Measurements from ENCODE around the gene SPON1.

The SPON1 gene

GRCh38 chr11:13949876-13950275, 12.6 kb upstream of the SPON1 start:
- Histone ChIP-seq H3K27me3 (ENCODE audit: control insufficient read depth in 3 of 3, insufficient read depth in 3 of 3, low read depth in 1 of 3, low read length in 3 of 3) (no peaks in the 10 kb centered on the region), H3K9ac (ENCODE audit: low read depth, low read length, poor library complexity) (no peak overlapping the region), H2AK5ac (ENCODE audit: low read depth, low read length) (no peak overlapping the region), H3K4me3 (ENCODE audit: low read length in 2 of 2) (no peak overlapping the region), H2AFZ (ENCODE audit: low read length) (no peak overlapping the region), H3K27ac (replicated peaks; ENCODE audit: low read length) (no peak overlapping the region), H4K91ac (ENCODE audit: low read depth, low read length, poor library complexity) (no peak overlapping the region), H3K14ac (ENCODE audit: low read length) (no peak overlapping the region), H2BK120ac (ENCODE audit: low read depth, low read length) (no peak overlapping the region), H4K8ac (ENCODE audit: low read depth, low read length) (no peak overlapping the region), H3K9me3 (replicated peaks in 1 of 2; ENCODE audit: control insufficient read depth in 2 of 2, insufficient read depth in 1 of 2, low read depth in 1 of 2, low read length in 2 of 2) (no peaks in the 10 kb centered on the region), H3K79me1 (ENCODE audit: low read depth, low read length) (no peaks in the 10 kb centered on the region), H3K4me2 (ENCODE audit: insufficient read depth, low read length, poor library complexity, severe bottlenecking) (no peak overlapping the region), H3K36me3 (replicated peaks in 1 of 2; ENCODE audit: control insufficient read depth in 2 of 2, insufficient read depth in 2 of 2, low read length in 2 of 2) (no peaks in the 10 kb centered on the region), H3K18ac (ENCODE audit: low read length) (no peak overlapping the region), H3K23ac (ENCODE audit: low read depth, low read length, poor library complexity) (no peak overlapping the region), H3K4ac (ENCODE audit: low read length) (no peak overlapping the region), H2BK5ac (ENCODE audit: low read length) (no peak overlapping the region), H2BK12ac (ENCODE audit: low read length) (no peak overlapping the region), H2BK15ac (ENCODE audit: low read length) (no peak overlapping the region), H3K4me1 (ENCODE audit: control insufficient read depth in 2 of 2, insufficient read depth in 1 of 2, low read depth in 1 of 2, low read length in 2 of 2) (peaks cover 0 to 5% of the 10 kb centered on the region in 2 donors)
- WGBS, 2 donors (ENCODE audit: extremely low coverage in 2 of 2, insufficient read length in 2 of 2, insufficient replicate concordance in 1 of 2), result no CpG with 5 or more reads among the region's 2 CpGs
- no peak for DNase-seq (ENCODE audit: low spot score)

- Histone ChIP-seq H2BK12ac (ENCODE audit: low read length) (no peak overlapping the region), H3K4me3 (ENCODE audit: low read length in 2 of 2) (no peak overlapping the region), H2AK5ac (ENCODE audit: low read depth, low read length) (no peak overlapping the region), H3K9me3 (replicated peaks in 1 of 2; ENCODE audit: control insufficient read depth in 2 of 2, insufficient read depth in 1 of 2, low read depth in 1 of 2, low read length in 2 of 2) (no peaks in the 10 kb centered on the region), H2BK5ac (ENCODE audit: low read length) (no peak overlapping the region), H3K23ac (ENCODE audit: low read depth, low read length, poor library complexity) (no peak overlapping the region), H3K27ac (replicated peaks; ENCODE audit: low read length) (no peak overlapping the region), H3K36me3 (replicated peaks in 1 of 2; ENCODE audit: control insufficient read depth in 2 of 2, insufficient read depth in 2 of 2, low read length in 2 of 2) (no peaks in the 10 kb centered on the region), H2BK120ac (ENCODE audit: low read depth, low read length) (no peak overlapping the region), H3K27me3 (ENCODE audit: control insufficient read depth in 3 of 3, insufficient read depth in 3 of 3, low read depth in 1 of 3, low read length in 3 of 3) (no peaks in the 10 kb centered on the region), H3K9ac (ENCODE audit: low read depth, low read length, poor library complexity) (no peak overlapping the region), H4K91ac (ENCODE audit: low read depth, low read length, poor library complexity) (no peak overlapping the region), H3K14ac (ENCODE audit: low read length) (no peak overlapping the region), H3K4me2 (ENCODE audit: insufficient read depth, low read length, poor library complexity, severe bottlenecking) (no peak overlapping the region), H3K4me1 (ENCODE audit: control insufficient read depth in 2 of 2, insufficient read depth in 1 of 2, low read depth in 1 of 2, low read length in 2 of 2) (peaks cover 0 to 5% of the 10 kb centered on the region in 2 donors), H4K8ac (ENCODE audit: low read depth, low read length) (no peak overlapping the region), H2BK15ac (ENCODE audit: low read length) (no peak overlapping the region), H2AFZ (ENCODE audit: low read length) (no peak overlapping the region), H3K4ac (ENCODE audit: low read length) (no peak overlapping the region), H3K18ac (ENCODE audit: low read length) (no peak overlapping the region), H3K79me1 (ENCODE audit: low read depth, low read length) (no peaks in the 10 kb centered on the region)
- no peak for DNase-seq (ENCODE audit: low spot score)
- no CpG with 5 or more reads among the region's 1 CpG for WGBS, 2 donors (ENCODE audit: extremely low coverage in 2 of 2, insufficient read length in 2 of 2, insufficient replicate concordance in 1 of 2)
Observed at GRCh38 chr11:13952221-13952620, 10.3 kb upstream of the SPON1 start.

- no peak for DNase-seq (ENCODE audit: low spot score)
- H2BK15ac ChIP-seq (ENCODE audit: low read length), result no peak overlapping the region
- no peak overlapping the region for H3K4me3 ChIP-seq (ENCODE audit: low read length in 2 of 2)
- no peak overlapping the region for H3K4me2 ChIP-seq (ENCODE audit: insufficient read depth, low read length, poor library complexity, severe bottlenecking)
- no peak overlapping the region for H3K9ac ChIP-seq (ENCODE audit: low read depth, low read length, poor library complexity)
- no peaks in the 10 kb centered on the region for H3K9me3 ChIP-seq (replicated peaks in 1 of 2; ENCODE audit: control insufficient read depth in 2 of 2, insufficient read depth in 1 of 2, low read depth in 1 of 2, low read length in 2 of 2)
- no peak overlapping the region for H3K4ac ChIP-seq (ENCODE audit: low read length)
- no peak overlapping the region for H3K18ac ChIP-seq (ENCODE audit: low read length)
- H2AK5ac ChIP-seq (ENCODE audit: low read depth, low read length), result no peak overlapping the region
- H3K79me1 ChIP-seq (ENCODE audit: low read depth, low read length), result no peaks in the 10 kb centered on the region
- H2BK12ac ChIP-seq (ENCODE audit: low read length), result no peak overlapping the region
- H2BK120ac ChIP-seq (ENCODE audit: low read depth, low read length), result no peak overlapping the region
- H3K27ac ChIP-seq (replicated peaks; ENCODE audit: low read length), result no peak overlapping the region
- H3K4me1 ChIP-seq (ENCODE audit: control insufficient read depth in 2 of 2, insufficient read depth in 1 of 2, low read depth in 1 of 2, low read length in 2 of 2), result peaks cover 0 to 1% of the 10 kb centered on the region in 2 donors
- no peak overlapping the region for H4K8ac ChIP-seq (ENCODE audit: low read depth, low read length)
- no peak overlapping the region for H2BK5ac ChIP-seq (ENCODE audit: low read length)
- no peak overlapping the region for H4K91ac ChIP-seq (ENCODE audit: low read depth, low read length, poor library complexity)
- H2AFZ ChIP-seq (ENCODE audit: low read length), result no peak overlapping the region
- H3K27me3 ChIP-seq (ENCODE audit: control insufficient read depth in 3 of 3, insufficient read depth in 3 of 3, low read depth in 1 of 3, low read length in 3 of 3), result no peaks in the 10 kb centered on the region
- WGBS, 2 donors (ENCODE audit: extremely low coverage in 2 of 2, insufficient read length in 2 of 2, insufficient replicate concordance in 1 of 2), result no CpG with 5 or more reads among the region's 4 CpGs
- H3K36me3 ChIP-seq (replicated peaks in 1 of 2; ENCODE audit: control insufficient read depth in 2 of 2, insufficient read depth in 2 of 2, low read length in 2 of 2), result no peaks in the 10 kb centered on the region
- no peak overlapping the region for H3K14ac ChIP-seq (ENCODE audit: low read length)
- H3K23ac ChIP-seq (ENCODE audit: low read depth, low read length, poor library complexity), result no peak overlapping the region
Observed at GRCh38 chr11:13952668-13953067, 9.9 kb upstream of the SPON1 start.

- H3K14ac ChIP-seq (ENCODE audit: low read length), result no peak overlapping the region
- H2BK120ac ChIP-seq (ENCODE audit: low read depth, low read length), result no peak overlapping the region
- H3K79me1 ChIP-seq (ENCODE audit: low read depth, low read length), result no peaks in the 10 kb centered on the region
- H3K9ac ChIP-seq (ENCODE audit: low read depth, low read length, poor library complexity), result no peak overlapping the region
- H3K27me3 ChIP-seq (ENCODE audit: control insufficient read depth in 3 of 3, insufficient read depth in 3 of 3, low read depth in 1 of 3, low read length in 3 of 3), result peaks cover 0 to 4% (median 0%) of the 10 kb centered on the region in 3 experiments
- no peak overlapping the region for H2BK5ac ChIP-seq (ENCODE audit: low read length)
- no peaks in the 10 kb centered on the region for H3K36me3 ChIP-seq (replicated peaks in 1 of 2; ENCODE audit: control insufficient read depth in 2 of 2, insufficient read depth in 2 of 2, low read length in 2 of 2)
- H4K8ac ChIP-seq (ENCODE audit: low read depth, low read length), result no peak overlapping the region
- no peak overlapping the region for H4K91ac ChIP-seq (ENCODE audit: low read depth, low read length, poor library complexity)
- no peak overlapping the region for H2AFZ ChIP-seq (ENCODE audit: low read length)
- no peak overlapping the region for H2BK15ac ChIP-seq (ENCODE audit: low read length)
- H3K4me2 ChIP-seq (ENCODE audit: insufficient read depth, low read length, poor library complexity, severe bottlenecking), result no peak overlapping the region
- no peak for DNase-seq (ENCODE audit: low spot score)
- H3K4me3 ChIP-seq (ENCODE audit: low read length in 2 of 2), result no peak overlapping the region
- no CpG with 5 or more reads among the region's 3 CpGs for WGBS, 2 donors (ENCODE audit: extremely low coverage in 2 of 2, insufficient read length in 2 of 2, insufficient replicate concordance in 1 of 2)
- no peak overlapping the region for H3K27ac ChIP-seq (replicated peaks; ENCODE audit: low read length)
- H3K23ac ChIP-seq (ENCODE audit: low read depth, low read length, poor library complexity), result no peak overlapping the region
- no peaks in the 10 kb centered on the region for H3K9me3 ChIP-seq (replicated peaks in 1 of 2; ENCODE audit: control insufficient read depth in 2 of 2, insufficient read depth in 1 of 2, low read depth in 1 of 2, low read length in 2 of 2)
- H2AK5ac ChIP-seq (ENCODE audit: low read depth, low read length), result no peak overlapping the region
- H2BK12ac ChIP-seq (ENCODE audit: low read length), result no peak overlapping the region
- H3K4ac ChIP-seq (ENCODE audit: low read length), result no peak overlapping the region
- H3K18ac ChIP-seq (ENCODE audit: low read length), result no peak overlapping the region
- H3K4me1 ChIP-seq (ENCODE audit: control insufficient read depth in 2 of 2, insufficient read depth in 1 of 2, low read depth in 1 of 2, low read length in 2 of 2), result peaks cover 0 to 1% of the 10 kb centered on the region in 2 donors
Observed at GRCh38 chr11:13954591-13954990, 7.9 kb upstream of the SPON1 start.

Measured in neuronal stem cell (in vitro differentiated cells).